GM21526 (cell line): ENCODE data around the gene MEGF6.

Experiments
- ATAC-seq: cut with Tn5 transposase; IDR thresholded peaks from one replicate; pipeline ENCODE4 v1.9.1; 2021; ENCODE audit warnings: moderate library complexity; ENCODE audit not compliant: unreplicated experiment, low FRiP score

The MEGF6 gene

DNA sequence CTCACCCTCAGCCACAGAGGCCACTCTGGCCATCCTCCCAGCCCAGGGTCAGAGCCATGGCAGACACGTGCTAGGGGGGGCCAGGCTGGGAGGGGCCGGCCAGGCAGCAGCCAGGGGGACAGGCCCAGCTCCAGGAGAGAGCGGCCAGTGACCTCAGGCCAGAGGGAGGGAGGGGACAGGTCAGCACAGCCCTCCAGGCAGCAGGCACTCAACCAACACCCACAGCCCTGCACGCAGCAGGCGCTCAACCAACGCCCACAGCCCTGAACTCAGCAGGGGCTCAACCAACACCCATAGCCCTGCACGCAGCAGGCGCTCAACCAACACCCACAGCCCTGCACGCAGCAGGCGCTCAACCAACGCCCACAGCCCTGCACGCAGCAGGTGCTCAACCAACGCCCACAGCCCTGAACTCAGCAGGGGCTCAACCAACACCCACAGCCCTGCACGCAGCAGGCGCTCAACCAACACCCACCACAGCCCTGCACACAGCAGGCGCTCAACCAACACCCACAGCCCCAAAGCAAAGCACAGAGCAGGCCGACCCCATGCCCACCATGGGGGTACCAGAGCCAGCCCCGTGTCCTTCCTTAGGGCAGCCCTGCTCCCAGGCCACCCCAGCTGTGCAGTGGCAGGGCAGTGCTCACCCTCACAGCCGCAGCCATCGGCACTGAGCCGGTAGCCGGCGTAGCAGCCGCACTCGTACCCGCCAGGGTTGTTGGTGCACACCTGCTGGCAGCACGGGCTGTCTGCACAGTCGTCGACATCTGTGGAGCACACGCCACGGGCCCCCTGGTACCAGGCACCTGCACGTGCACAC is 101.0 kb downstream of the MEGF6 start:
- ATAC-seq, result no peak

- ATAC-seq, result no peak
Measured at GRCh38 chr1:3509721-3510120, 101.6 kb downstream of the MEGF6 start.

GRCh38 chr1:3508757-3509415 is 102.4 kb downstream of the MEGF6 start:
- no peak for ATAC-seq

DNA sequence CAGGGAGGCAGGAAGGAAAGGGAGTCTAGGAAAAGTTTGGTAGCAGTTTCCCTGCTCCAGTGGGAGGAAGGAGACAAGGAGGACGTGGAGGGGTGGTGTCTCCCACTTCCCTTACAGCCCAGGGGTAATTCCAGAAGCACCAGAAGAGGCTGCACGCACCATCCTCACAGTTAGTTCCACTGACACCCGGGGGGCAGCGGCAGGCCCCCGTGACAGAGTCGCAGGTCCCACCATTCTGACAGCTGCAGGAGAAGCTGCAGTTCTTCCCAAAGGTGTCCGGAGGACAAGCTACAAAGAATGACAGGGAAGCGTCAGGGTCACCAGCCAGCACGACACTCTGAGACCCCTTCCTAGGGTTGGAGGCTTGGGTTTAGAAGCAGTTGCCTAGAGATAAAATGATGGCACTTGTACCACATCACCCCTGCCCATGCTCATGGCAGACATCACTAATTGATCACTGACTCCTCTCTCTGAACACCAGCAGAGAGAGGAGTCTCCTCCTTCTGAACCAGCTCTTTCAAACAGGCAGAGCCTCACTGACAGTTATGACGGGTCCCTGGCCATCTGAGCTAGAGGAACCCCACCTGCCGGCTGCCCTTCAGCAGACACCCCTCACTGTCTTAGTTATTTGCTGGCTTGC is 103.6 kb downstream of the MEGF6 start:
- ATAC-seq, result no peak

GRCh38 chr1:3506943-3507342 is 104.4 kb downstream of the MEGF6 start:
- ATAC-seq, result no peak

DNA sequence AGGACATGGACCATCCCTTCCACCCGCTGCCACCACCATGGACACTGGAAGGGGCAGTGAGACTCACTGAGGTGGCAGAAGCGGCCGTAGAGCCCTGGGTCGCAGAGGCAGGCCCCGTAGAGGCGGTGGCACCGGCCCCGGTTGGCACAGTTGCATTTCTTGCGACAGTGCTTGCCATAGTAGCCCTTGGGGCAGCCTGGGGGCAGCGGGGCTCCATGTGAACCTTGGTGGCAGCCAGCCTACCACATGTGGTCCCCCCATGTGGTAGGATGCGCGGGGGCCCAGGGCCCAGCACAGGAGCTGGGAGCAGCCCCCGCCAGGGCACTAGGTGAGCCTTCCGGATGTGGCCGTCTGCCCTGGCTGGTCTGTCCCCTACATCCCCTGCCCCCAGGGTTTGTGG is 105.3 kb downstream of the MEGF6 start:
- ATAC-seq, result no peak

GRCh38 chr1:3505161-3505560 is 106.1 kb downstream of the MEGF6 start:
- ATAC-seq, result no peak

DNA sequence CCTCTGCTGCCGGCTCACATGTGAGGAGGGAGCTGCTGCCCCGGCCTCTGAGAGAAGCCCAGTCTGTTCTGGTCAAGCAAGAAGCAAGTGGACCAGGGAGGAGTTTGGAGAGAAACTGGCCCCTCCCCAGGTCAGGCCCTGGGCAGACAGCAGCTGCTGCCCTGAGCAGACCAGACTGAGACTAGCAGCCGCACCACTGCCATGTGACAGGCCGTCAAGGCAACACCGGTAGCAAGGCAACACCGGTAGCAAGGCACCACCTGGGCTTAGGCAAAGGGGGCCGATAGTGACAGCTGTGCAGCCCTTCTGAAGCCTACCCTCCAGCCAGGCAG is 106.5 kb downstream of the MEGF6 start:
- no peak for ATAC-seq

- ATAC-seq, result no peak
Measured at GRCh38 chr1:3504151-3504821, 107.0 kb downstream of the MEGF6 start.

DNA sequence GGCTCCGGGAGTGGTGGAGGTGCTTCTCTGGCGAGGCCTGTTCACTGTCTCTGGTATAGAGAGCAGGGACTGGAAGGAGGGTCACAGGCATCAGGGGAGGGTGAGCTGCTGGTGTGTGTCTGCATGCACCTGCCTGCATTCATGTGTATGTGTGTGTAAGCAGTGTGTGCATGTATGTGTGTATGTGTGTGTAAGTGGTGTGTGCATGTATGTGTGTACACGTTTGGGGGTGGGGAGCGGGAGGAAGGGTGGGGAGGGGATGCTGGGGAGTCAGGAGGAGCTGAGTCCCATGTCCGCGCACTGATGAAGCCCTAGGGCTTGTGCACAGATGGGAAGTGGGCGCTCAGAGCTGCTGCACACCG is 107.8 kb downstream of the MEGF6 start:
- no peak for ATAC-seq

DNA sequence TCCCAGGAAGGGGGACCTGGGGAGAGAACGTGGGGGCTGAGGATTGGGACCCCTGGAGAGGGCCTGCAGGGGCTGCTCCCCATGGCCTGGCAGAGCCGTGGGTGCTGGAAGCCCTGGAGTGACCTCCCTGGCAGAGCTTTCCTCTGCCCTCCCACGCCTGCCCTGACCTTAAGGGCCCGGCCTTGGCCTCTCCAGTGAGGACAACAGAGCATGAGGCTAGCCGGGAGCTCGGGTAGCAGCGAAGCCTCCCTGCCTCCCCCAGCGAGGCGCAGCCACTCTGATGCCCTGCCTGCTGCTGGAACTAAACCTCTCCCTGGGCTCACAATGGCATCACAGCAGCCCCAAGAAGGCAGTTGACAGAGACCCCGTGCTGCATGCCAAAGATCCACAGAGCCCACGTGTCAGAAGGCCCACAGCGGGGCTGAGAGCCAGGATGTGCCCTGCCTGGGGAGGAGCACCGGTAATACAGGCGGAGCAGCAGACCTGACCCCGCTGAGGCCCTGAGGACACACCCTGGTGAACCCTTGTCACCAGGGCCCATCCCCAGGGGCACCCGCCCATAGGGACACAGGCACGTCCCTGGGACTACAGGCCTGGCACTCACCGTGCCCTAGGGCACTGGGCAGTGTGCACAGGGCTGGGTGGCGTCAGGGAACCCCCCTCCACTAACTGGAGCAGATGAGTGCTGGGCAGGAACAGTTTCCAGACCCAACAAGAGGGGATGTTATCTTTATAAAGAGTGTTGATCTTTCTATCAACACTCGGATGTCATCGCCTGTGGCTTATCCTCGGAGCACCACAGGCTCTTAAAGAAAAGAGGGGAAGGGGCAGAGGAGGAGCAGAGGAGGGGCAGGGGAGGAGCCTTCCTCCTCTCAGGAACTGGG is 108.4 kb downstream of the MEGF6 start:
- ATAC-seq, result no peak

DNA sequence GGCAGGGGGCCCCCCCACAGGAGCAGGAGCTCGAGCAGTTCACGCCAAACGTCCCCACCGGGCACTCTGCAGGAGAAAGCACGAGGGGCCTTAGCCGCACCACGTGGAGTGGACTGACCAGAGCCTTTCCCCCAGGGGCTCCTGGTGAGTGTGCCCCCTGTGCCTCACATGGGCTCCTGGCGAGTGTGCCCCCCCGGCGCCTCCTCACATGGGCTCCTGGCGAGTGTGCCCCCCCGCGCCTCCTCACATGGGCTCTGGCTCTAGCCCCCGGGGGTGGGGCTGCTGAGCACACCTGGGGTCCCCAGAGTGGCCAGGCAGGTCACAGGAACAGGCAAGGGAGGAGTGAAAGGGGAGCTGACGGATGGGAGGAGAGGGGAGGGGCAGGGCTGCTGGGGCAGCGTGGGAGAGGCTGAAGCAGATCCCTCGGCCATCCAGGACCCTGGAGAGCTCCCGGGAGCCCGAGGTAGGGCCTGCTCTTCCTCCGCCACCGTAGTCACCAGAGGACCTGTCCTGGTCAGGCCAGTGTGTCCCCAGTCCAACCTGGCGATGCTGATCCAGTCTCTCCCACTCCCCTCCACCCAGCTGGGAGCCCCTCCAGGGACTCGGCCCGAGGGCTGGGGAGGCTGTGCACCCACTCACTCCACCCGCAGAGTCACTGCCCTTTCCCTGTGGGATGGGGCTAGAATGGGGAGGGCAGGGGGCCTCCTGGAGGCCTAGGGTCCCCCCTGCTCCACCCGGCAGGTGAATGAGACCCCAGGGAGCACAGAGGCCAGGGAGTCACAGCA is 109.3 kb downstream of the MEGF6 start:
- ATAC-seq, result no peak

DNA sequence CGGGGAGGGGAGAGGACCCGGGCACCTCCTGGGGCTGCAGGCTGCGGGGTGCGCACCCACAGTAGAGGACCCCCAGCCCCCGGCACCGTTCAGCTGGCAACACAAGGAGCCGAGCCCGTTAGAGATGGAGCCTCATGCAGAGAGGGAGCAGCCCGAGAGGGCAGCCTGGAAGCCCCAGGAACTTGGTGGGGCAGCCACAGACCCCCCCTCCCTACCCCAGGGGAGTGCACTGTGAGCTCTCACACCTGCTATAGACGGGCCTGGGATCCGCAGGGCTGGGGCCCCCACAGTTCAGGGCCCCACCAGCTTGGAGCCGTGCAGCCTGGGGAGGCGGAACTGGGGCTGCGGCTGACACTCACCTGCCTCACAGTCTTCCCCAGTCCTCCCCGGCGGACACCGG is 109.9 kb downstream of the MEGF6 start:
- no peak for ATAC-seq

- ATAC-seq, result no peak
Measured at GRCh38 chr1:3500265-3500835, 111.0 kb downstream of the MEGF6 start.

DNA sequence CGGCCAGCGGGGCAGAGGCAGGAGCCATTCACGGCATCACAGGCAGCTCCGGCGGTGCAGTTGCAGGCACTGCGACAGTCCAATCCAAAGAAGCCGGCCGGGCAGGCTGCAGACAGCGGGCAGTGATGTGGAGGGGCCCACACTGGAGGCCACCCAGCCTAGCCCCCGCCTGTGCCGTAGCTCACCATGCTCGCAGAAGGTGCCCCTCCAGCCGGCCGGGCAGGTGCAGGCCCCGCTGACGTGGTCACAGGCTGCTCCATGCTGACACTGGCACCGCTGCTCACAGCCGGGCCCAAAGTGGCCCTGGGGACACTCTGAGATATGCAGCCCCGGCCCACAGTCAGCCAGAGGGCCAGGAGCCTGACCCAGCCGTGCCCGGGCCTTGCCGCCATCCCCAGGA is 111.7 kb downstream of the MEGF6 start:
- no peak for ATAC-seq

DNA sequence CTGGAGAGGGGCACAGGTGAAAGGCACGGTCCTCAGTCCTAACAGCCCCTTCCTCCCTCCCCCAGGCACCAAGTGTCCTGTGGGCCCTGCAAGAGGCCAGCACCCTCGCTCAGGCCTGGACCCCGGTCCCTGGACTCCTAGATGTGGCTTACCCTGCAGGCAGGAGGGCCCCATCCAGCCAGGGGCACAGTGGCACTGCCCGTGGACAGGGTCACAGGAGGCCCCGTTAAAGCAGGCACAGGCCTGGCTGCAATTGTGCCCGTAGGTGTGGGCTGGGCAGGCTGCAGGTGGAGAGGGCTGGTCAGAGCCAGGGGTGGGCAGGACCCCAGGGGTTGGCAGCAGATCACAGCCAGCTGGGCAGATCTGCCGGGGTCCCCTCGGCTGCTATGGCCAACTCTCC is 112.3 kb downstream of the MEGF6 start:
- ATAC-seq, result no peak

GRCh38 chr1:3498246-3498930 is 112.9 kb downstream of the MEGF6 start:
- ATAC-seq, result no peak

DNA sequence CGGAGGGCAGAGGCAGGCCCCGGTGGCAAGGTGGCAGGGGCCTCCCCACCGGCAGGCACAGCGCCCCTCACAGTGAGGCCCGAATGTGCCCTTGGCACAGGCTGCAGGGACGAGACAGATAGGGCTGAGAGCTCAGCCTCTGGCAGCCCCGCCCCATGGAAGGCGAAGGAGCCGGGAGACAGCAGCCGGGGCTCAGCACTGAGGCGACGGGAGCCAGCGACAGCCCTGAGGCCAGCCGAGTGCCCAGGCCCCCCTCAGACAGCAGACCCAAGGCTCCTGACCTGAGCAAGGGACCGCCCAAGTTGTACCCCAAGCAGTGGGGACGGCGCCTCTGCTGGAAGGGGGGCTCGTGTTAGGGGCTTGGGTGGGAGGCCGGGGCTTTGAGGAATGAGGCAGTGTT is 113.8 kb downstream of the MEGF6 start:
- no peak for ATAC-seq

DNA sequence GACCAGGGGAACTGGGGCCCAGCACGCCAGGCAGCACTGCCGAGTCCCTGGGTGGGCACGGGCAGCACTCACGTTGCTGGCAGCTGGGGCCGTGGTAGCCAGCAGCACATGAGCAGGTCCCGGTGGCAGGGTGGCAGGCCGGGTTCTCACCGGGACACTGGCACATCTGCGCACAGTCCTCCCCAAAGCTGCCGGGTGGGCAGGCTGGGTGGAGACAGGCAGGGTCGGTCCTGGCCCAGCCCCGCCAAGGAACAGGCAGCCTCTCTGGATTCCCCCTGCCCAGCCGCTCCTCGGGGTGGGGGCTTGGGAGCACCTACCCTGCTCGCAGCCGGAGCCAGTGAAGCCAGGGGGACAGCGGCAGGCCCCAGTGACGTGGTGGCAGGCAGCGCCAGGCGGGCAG is 114.4 kb downstream of the MEGF6 start:
- ATAC-seq, result no peak
